Measurements from ENCODE around the gene PHETA2. TPM values are rescaled to one million over a fixed set of nuclear protein-coding genes. Genes with fewer than 3 reads are reported as not detected.

PHETA2 gene
- total and polyA plus RNA-seq, 2 of the 13 experiments (the other 11 are each of a cell fraction or from before 2014, with no cell fraction given) = 0.07 TPM; not detected in 1

GRCh38 chr22:42114721-42115120 lies 40.7 kb downstream of the PHETA2 start (continued):
- no peak for TF ChIP-seq BCLAF1 (IDR thresholded peaks at IDR 0.05)
- no peak for TF ChIP-seq MEIS2 (CRISPR knock-in tag; IDR thresholded peaks at IDR 0.05)
- no peak for TF ChIP-seq ERF (CRISPR knock-in tag; IDR thresholded peaks at IDR 0.05)
- no peak for TF ChIP-seq ZNF564 (CRISPR knock-in tag; IDR thresholded peaks at IDR 0.05)
- TF ChIP-seq RAD21 (CRISPR knock-in tag; IDR thresholded peaks at IDR 0.05) = peak; percentile 56
- TF ChIP-seq MTA3 (CRISPR knock-in tag; IDR thresholded peaks at IDR 0.05) = no peak
- TF ChIP-seq STAG1 (CRISPR knock-in tag; IDR thresholded peaks at IDR 0.05) = peak; percentile 73
- no peak for TF ChIP-seq ZNF713 (CRISPR knock-in tag; IDR thresholded peaks at IDR 0.05)
- TF ChIP-seq MAFK (conservative IDR thresholded peaks at IDR 0.05 in 1 of 2, IDR thresholded peaks at IDR 0.05 in 1 of 2; ENCODE audit: low read length in 2 of 2) = no peak
- no peak for TF ChIP-seq ZNF780A (CRISPR knock-in tag; IDR thresholded peaks at IDR 0.05)
- peak; percentile 62 for TF ChIP-seq CTCF (CRISPR knock-in tag; IDR thresholded peaks at IDR 0.05)
- TF ChIP-seq NFIC (IDR thresholded peaks at IDR 0.05; ENCODE audit: low read length) = no peak
- no peak for TF ChIP-seq EP300 (IDR thresholded peaks at IDR 0.05; ENCODE audit: low read depth in 2 of 2, low read length in 2 of 2)
- no peak for TF ChIP-seq EP300 (CRISPR knock-in tag; IDR thresholded peaks at IDR 0.05; ENCODE audit: borderline replicate concordance)
- peak; percentile 64; the same call in 1 of the 2 replicates for TF ChIP-seq SMC3 (IDR thresholded peaks at IDR 0.05; ENCODE audit: low read length)
- no peak for TF ChIP-seq ZNF576 (CRISPR knock-in tag; IDR thresholded peaks at IDR 0.05)
- TF ChIP-seq BORCS8-MEF2B (CRISPR knock-in tag; IDR thresholded peaks at IDR 0.05) = no peak
- no peak for TF ChIP-seq ZNF83 (CRISPR knock-in tag; IDR thresholded peaks at IDR 0.05; ENCODE audit: borderline replicate concordance)
- TF ChIP-seq ZNF674 (CRISPR knock-in tag; IDR thresholded peaks at IDR 0.05; ENCODE audit: low read depth) = no peak
- TF ChIP-seq ZNF609 (CRISPR knock-in tag; IDR thresholded peaks at IDR 0.05; ENCODE audit: borderline replicate concordance) = no peak
- no peak for TF ChIP-seq ZFP90 (CRISPR knock-in tag; IDR thresholded peaks at IDR 0.05; ENCODE audit: borderline replicate concordance)
